ENCODE measurements around the gene ANXA11. TPM values are rescaled to one million over a fixed set of nuclear protein-coding genes. Genes with fewer than 3 reads are reported as not detected.

ANXA11 gene
- total and polyA plus RNA-seq, 2 experiments from 2014 or later: 42.3 to 70.0 TPM

GRCh38 chr10:80200687-80201086 lies 4.7 kb downstream of the ANXA11 start (continued):
- TF ChIP-seq ZNF462 (CRISPR knock-in tag; IDR thresholded peaks at IDR 0.05): no peak

GRCh38 chr10:80200259-80200658 lies 5.1 kb downstream of the ANXA11 start:
- peaks cover 7% of the 10 kb centered on the region for H3K27me3 Mint-ChIP-seq (ENCODE audit: insufficient read depth, low read depth, poor library complexity)
- Histone ChIP-seq H3K4me1 (ENCODE audit: insufficient read depth) (peaks cover 25% of the 10 kb centered on the region), H3K27ac (ENCODE audit: low read depth) (no peak overlapping the region), H3K79me2 (replicated peaks; ENCODE audit: insufficient read depth) (peaks cover 87% of the 10 kb centered on the region), H3F3A (replicated peaks; ENCODE audit: low read depth) (no peaks in the 10 kb centered on the region), H3K4me3 (no peak overlapping the region), H2AFZ (no peak overlapping the region), H3K9me2 (ENCODE audit: insufficient read depth) (no peaks in the 10 kb centered on the region), H3K36me3 (ENCODE audit: insufficient read depth) (no peaks in the 10 kb centered on the region; the same call in 1 of the 2 replicates), H3K4me2 (peak overlapping the region; percentile 65; the same call in 1 of the 2 replicates), H4K20me1 (replicated peaks; ENCODE audit: insufficient read depth) (peaks cover 19% of the 10 kb centered on the region), H3K27me3 (ENCODE audit: insufficient read depth) (peaks cover 7% of the 10 kb centered on the region; the same call in 1 of the 2 replicates)
- H3K36me3 Mint-ChIP-seq (ENCODE audit: low read depth): no peaks in the 10 kb centered on the region; the same call in 2 of the 3 replicates
- H3K9me3 Mint-ChIP-seq: no peaks in the 10 kb centered on the region
- ATAC-seq (no peak), DNase-seq (ENCODE audit: low spot score) (no peak)
- peaks cover 50% of the 10 kb centered on the region for H3K4me1 Mint-ChIP-seq
- H3K4me3 Mint-ChIP-seq: no peak overlapping the region
- H3K27ac Mint-ChIP-seq: no peak overlapping the region; the same call in 1 of the 2 replicates
- TF ChIP-seq, protein P1, sequence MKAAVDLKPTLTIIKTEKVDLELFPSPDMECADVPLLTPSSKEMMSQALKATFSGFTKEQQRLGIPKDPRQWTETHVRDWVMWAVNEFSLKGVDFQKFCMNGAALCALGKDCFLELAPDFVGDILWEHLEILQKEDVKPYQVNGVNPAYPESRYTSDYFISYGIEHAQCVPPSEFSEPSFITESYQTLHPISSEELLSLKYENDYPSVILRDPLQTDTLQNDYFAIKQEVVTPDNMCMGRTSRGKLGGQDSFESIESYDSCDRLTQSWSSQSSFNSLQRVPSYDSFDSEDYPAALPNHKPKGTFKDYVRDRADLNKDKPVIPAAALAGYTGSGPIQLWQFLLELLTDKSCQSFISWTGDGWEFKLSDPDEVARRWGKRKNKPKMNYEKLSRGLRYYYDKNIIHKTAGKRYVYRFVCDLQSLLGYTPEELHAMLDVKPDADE (IDR thresholded peaks at IDR 0.05): no peak
- TF ChIP-seq CTCF (conservative IDR thresholded peaks at IDR 0.05; ENCODE audit: low read depth in 2 of 2) (no peak), CREB1 (CRISPR knock-in tag; IDR thresholded peaks at IDR 0.05; ENCODE audit: low read depth) (no peak), STAT1 (IDR thresholded peaks at IDR 0.05; ENCODE audit: unreplicated experiment) (no peak), ZNF331 (CRISPR knock-in tag; IDR thresholded peaks at IDR 0.05; ENCODE audit: low read depth) (no peak), EZH2phosphoT487 (IDR thresholded peaks at IDR 0.05; ENCODE audit: unreplicated experiment) (no peak), POLR2AphosphoS5 (IDR thresholded peaks at IDR 0.05; ENCODE audit: low read depth) (no peak), JUNB (IDR thresholded peaks at IDR 0.05; ENCODE audit: unreplicated experiment) (no peak), EZH2 (IDR thresholded peaks at IDR 0.05; ENCODE audit: low read depth, unreplicated experiment) (no peak)

All from GM23338 (cell line).